Upper lobe of right lung (tissue), 1 donor: Measurements from ENCODE around the gene COA8. TPM values are rescaled to one million over a fixed set of nuclear protein-coding genes. Genes with fewer than 3 reads are reported as not detected.
A peak's percentile ranks its signal among the peaks of the same experiment; 100 is the strongest.

Experiments
- ATAC-seq: fragments of 200-7000 bp; cut with Tn5 transposase; one replicate; pipeline ENCODE4 v1.9.1; 2020; ENCODE audit warnings: mild to moderate bottlenecking, moderate library complexity
- DNase-seq: peaks from one replicate; pipeline ENCODE4 v3.0.0-alpha.2; 2020
- H3K27ac ChIP-seq: fragments of 200-600 bp; one replicate; pipeline ENCODE4 v1.8.0; 2022
- H3K27me3 ChIP-seq: fragments of 200-600 bp; one replicate; pipeline ENCODE4 v1.8.0; 2022; ENCODE audit warnings: mild to moderate bottlenecking
- H3K36me3 ChIP-seq: fragments of 200-600 bp; one replicate; pipeline ENCODE4 v1.8.0; 2022
- H3K4me1 ChIP-seq: fragments of 200-600 bp; one replicate; pipeline ENCODE4 v1.8.0; 2022
- H3K4me3 ChIP-seq: fragments of 200-600 bp; one replicate; pipeline ENCODE4 v1.8.0; 2022; ENCODE audit warnings: mild to moderate bottlenecking
- H3K9me3 ChIP-seq: fragments of 200-600 bp; one replicate; pipeline ENCODE4 v1.8.0; 2022
- intact Hi-C: fragments of 100-400 bp; cut with DNase I; formaldehyde crosslinking; loops from one replicate; pipeline ENCODE4 v1.11.0; 2022
- total RNA-seq: library from RNA; stranded (reverse); fragmentation: NEBNext Ultra II Directional; extraction: Animal tissue kit (Norgen Biotek cat#: 25700); gene quantifications from one replicate; pipeline ENCODE4 v1.2.1, GENCODE V29; 2021
- TF ChIP-seq, protein P1 (sequence below): fragments of 200-600 bp; IDR thresholded peaks from one replicate; pipeline ENCODE4 v1.8.0; 2022; ENCODE audit warnings: antibody characterized with exemption
- donor health status: DM: no; HTN: yes; CAD: no; lungs with severe emphysema.

The COA8 gene
- total RNA-seq, 1 donor from 2014 or later = 29.7 TPM

DNA sequence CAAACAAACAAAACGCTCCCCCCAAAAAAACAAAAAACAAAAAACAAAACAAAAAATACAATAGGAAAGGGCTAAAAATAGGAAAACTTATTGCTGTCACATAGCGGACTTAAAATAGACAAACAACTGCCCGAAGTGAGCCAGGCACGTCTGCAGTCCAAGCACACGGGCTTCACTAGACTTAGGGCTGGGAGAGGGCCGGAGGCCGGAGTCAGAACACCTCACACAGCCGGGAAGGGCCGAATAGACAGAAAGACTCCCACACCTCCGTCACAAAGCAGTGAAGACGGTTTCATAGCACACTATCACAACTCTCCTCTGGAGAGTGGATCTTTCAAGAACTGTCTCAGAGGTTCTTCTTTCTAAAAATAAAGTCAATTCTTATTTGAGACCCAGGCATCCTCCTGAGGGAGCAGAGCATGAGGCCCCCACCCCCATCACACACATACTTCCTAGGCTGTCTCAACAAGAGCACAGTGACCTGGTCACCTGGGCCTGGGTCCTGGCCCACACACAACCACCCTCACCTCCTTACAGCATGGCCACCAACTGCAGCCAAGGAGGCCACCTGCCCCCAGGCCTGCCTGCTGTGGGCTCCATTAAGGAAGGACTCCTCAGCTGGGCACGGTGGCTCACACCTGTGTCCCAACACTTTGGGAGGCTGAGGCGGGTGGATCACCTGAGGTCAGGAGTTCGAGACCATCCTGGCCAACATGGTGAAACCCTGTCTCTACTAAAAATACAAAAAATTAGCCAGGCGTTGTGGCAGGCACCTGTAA lies 7.0 kb upstream of the COA8 start:
- no peaks in the 10 kb centered on the region for H3K27me3 ChIP-seq
- no peak overlapping the region for H3K27ac ChIP-seq
- DNase-seq = no peak
- no peak for ATAC-seq
- no peak overlapping the region for H3K4me3 ChIP-seq
- no peaks in the 10 kb centered on the region for H3K9me3 ChIP-seq
- TF ChIP-seq, protein P1, sequence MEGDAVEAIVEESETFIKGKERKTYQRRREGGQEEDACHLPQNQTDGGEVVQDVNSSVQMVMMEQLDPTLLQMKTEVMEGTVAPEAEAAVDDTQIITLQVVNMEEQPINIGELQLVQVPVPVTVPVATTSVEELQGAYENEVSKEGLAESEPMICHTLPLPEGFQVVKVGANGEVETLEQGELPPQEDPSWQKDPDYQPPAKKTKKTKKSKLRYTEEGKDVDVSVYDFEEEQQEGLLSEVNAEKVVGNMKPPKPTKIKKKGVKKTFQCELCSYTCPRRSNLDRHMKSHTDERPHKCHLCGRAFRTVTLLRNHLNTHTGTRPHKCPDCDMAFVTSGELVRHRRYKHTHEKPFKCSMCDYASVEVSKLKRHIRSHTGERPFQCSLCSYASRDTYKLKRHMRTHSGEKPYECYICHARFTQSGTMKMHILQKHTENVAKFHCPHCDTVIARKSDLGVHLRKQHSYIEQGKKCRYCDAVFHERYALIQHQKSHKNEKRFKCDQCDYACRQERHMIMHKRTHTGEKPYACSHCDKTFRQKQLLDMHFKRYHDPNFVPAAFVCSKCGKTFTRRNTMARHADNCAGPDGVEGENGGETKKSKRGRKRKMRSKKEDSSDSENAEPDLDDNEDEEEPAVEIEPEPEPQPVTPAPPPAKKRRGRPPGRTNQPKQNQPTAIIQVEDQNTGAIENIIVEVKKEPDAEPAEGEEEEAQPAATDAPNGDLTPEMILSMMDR = no peak
- peaks cover 59% of the 10 kb centered on the region for H3K4me1 ChIP-seq
- intact Hi-C loops = no loop called here
- H3K36me3 ChIP-seq = peaks cover 36% of the 10 kb centered on the region

DNA sequence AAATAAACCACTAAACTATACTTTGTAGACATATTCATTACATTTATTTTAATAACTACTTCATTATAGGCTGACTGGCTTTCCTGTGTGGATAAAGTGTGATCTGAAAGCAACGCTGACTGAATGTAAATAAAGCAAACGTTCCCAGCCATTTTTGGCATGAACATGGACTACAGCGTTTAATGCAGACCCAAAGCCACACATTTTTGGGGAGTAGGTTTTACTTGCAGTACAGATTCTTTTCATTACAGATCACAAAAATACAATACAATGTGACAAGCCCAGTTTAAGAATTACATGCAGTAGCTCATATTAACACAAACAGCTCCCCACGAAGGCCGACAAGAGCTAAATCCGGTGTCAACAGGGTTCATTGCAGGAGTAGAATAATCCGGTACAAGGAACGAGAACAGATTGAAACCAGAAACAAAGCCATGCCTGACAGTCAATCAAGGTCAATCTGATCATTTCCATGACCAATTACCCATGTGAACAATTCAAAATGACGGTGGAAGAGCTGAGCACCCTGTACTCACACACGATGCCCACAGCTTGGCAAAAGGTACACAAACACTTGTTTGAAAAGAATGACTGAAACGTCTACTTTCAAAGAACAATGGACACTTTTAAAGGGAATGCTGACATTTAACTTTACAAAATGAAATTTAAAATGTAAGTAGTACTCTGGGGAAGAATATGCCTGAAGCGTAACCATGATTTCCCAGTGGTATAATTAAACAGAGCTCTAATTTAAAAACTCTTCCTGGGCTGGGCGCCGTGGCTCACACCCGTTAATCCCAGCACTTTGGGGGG lies 5.6 kb upstream of the COA8 start:
- intact Hi-C loops = no loop called here
- Histone ChIP-seq H3K4me1 (peaks cover 55% of the 10 kb centered on the region), H3K27ac (no peak overlapping the region), H3K4me3 (no peak overlapping the region), H3K9me3 (no peaks in the 10 kb centered on the region), H3K27me3 (no peaks in the 10 kb centered on the region), H3K36me3 (peaks cover 36% of the 10 kb centered on the region)
- ATAC-seq (no peak), DNase-seq (no peak)
- TF ChIP-seq, protein P1 = no peak

DNA sequence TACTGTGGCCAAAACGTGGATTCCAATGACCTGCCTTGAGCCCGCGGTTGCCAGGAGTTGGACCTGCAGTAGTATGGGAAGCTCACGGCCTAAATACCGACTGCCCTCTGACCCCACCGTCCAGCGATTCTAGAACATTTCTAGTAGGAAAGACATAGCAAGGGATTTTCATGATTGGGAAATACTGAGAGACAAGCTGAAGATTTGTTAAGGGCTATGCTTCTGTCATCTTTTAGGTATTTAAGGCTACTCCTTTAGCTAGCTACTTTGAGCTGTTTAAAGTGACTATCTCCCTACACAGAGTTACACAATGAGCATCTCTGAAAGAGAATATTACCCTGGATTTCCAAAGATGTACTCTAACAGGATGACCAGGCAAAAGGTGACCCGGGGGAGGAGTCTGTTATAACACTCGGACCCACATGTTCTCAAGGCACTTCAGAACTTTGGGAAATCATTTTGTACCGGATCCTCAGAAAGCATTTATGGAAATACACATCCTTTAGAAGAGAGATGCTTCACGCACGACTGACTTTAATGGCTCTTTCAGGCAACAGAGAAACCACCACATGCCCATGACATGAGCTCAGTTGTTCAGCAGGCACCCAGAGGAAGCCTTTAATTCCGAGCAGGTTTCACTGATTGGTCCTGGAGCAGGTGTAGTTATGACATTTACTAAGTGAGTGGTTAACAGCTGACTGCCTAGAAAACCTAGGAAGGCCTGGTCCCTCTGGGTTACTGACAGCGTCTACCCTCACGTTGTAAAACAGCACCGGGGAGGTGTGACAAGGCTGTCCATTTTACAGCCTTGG lies 4.5 kb upstream of the COA8 start:
- intact Hi-C loops = no loop called here
- no peaks in the 10 kb centered on the region for H3K27me3 ChIP-seq
- no peak overlapping the region for H3K4me3 ChIP-seq
- peaks cover 36% of the 10 kb centered on the region for H3K36me3 ChIP-seq
- H3K27ac ChIP-seq = peak overlapping the region; percentile 24
- DNase-seq (no peak), ATAC-seq (no peak)
- TF ChIP-seq, protein P1 = no peak
- peaks cover 49% of the 10 kb centered on the region for H3K4me1 ChIP-seq
- no peaks in the 10 kb centered on the region for H3K9me3 ChIP-seq

DNA sequence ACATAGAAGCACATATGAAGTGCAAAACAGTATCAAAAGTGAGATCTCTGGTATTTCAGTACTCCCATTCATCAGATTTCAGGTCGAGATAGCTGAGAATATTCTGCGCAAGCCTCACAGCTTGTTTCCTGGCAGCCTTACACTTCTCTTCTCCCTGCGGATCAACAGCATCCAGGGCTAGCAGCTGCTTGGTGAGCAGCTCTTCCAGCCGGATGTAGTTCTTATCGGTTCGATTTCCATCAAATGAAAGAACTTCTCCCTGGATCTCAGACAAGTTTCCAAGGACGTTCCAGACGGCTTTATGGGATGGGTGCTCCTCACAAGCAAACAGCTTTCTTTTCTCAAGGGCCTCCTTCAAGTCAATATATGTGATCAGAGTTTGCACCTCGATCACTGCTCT lies 3.0 kb upstream of the COA8 start:
- Histone ChIP-seq H3K4me1 (peaks cover 62% of the 10 kb centered on the region), H3K27me3 (no peaks in the 10 kb centered on the region), H3K9me3 (no peaks in the 10 kb centered on the region), H3K27ac (no peak overlapping the region), H3K36me3 (peaks cover 36% of the 10 kb centered on the region), H3K4me3 (peak overlapping the region; percentile 4)
- ATAC-seq = no peak
- TF ChIP-seq, protein P1 = no peak
- intact Hi-C loops = no loop called here
- DNase-seq = no peak

DNA sequence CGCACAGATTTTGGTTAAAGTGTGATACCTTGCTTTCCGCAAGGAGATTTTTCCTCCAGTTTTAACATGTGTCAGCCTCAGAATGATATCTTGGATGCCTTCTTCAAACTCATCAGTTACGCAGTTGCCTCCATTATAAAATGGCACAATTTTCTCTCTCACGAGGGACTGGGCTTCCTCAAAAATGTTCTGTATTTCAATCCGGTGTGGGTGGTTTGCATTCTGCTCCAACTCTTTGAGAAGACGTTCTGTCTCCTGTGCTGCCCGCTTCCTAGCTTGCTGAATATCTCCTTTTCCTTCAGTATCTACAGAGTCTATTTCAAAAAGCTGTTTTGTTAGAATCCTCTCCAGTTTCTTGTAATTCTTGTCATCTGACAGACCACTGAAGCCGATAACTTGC lies 2.1 kb upstream of the COA8 start:
- Histone ChIP-seq H3K36me3 (peaks cover 36% of the 10 kb centered on the region), H3K9me3 (no peaks in the 10 kb centered on the region), H3K4me1 (peaks cover 65% of the 10 kb centered on the region), H3K27ac (peak overlapping the region; percentile 97), H3K4me3 (peak overlapping the region; percentile 87), H3K27me3 (no peaks in the 10 kb centered on the region)
- intact Hi-C loops = no loop called here
- ATAC-seq (no peak), DNase-seq (no peak)
- TF ChIP-seq, protein P1 = no peak
